ENCODE measurements around the gene MARF1.

DNA sequence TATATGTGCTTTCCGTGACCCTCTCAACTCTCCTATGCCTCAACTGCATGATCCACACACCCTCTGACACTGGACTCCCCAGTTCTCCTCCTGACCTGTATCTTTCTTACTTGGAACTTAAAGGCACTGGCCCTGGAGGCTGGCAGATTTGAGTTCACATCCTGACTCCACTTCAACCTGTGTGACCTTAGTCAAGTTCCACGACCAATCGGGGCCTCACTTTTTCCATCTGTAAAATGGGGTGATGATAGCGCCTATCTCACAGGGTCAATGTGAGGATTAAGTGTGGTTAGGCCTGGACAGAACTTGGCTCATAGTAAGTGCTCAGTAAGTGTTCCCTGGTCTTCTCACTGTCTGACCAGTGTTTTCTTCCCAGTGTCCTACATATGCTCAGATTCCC is 25.1 kb downstream of the MARF1 start:
- TF ChIP-seq CTCF (IDR thresholded peaks at IDR 0.05 in 8 of 11, conservative IDR thresholded peaks at IDR 0.05 in 3 of 11), result no peak
- no peak for TF ChIP-seq POLR2A (IDR thresholded peaks at IDR 0.05)
- TF ChIP-seq POLR2AphosphoS5 (IDR thresholded peaks at IDR 0.05), result no peak

Data from spleen (tissue), 7 donors.